ENCODE data around the gene TNPO3. TPM values are rescaled to one million over a fixed set of nuclear protein-coding genes. Genes with fewer than 3 reads are reported as not detected.

Gene TNPO3
- total RNA-seq, 1 experiment from 2014 or later, result 137 TPM

- no peak for DNase-seq (ENCODE audit: low read depth)
Observed at GRCh38 chr7:128939075-128939860, 115.6 kb downstream of the TNPO3 start.

- DNase-seq (ENCODE audit: low read depth), result no peak
Observed at GRCh38 chr7:128938544-128939074, 116.3 kb downstream of the TNPO3 start.

GRCh38 chr7:128937647-128938543, 117.0 kb downstream of the TNPO3 start, which contains the start of gene IRF5:
IRF5 (plus strand) TSS chr7:128937927; CDS start chr7:128942082, 4,155 bp downstream.
- peak; percentile 66 for DNase-seq (ENCODE audit: low read depth)

GRCh38 chr7:128937271-128937646, 117.7 kb downstream of the TNPO3 start:
- no peak for DNase-seq (ENCODE audit: low read depth)

GRCh38 chr7:128936798-128937197, 118.1 kb downstream of the TNPO3 start:
- DNase-seq (ENCODE audit: low read depth), result no peak

GRCh38 chr7:128935342-128935730, 119.6 kb downstream of the TNPO3 start:
- no peak for DNase-seq (ENCODE audit: low read depth)

- DNase-seq (ENCODE audit: low read depth), result no peak
Observed at GRCh38 chr7:128934361-128935341, 120.3 kb downstream of the TNPO3 start.

- DNase-seq (ENCODE audit: low read depth), result peak; percentile 52
Observed at GRCh38 chr7:128933180-128933891, 121.6 kb downstream of the TNPO3 start.

GRCh38 chr7:128932862-128933179, 122.1 kb downstream of the TNPO3 start:
- DNase-seq (ENCODE audit: low read depth), result no peak

- DNase-seq (ENCODE audit: low read depth), result no peak
Observed at GRCh38 chr7:128931965-128932861, 122.7 kb downstream of the TNPO3 start.

- no peak for DNase-seq (ENCODE audit: low read depth)
Observed at GRCh38 chr7:128931190-128931798, 123.6 kb downstream of the TNPO3 start.

- no peak for DNase-seq (ENCODE audit: low read depth)
Observed at GRCh38 chr7:128928882-128929788, 125.8 kb downstream of the TNPO3 start.

- DNase-seq (ENCODE audit: low read depth), result peak; percentile 7
Observed at GRCh38 chr7:128928159-128928813, 126.6 kb downstream of the TNPO3 start.

- DNase-seq (ENCODE audit: low read depth), result no peak
Observed at GRCh38 chr7:128924707-128925588, 130.0 kb downstream of the TNPO3 start.

- peak; percentile 2 for DNase-seq (ENCODE audit: low read depth)
Observed at GRCh38 chr7:128923411-128923800, 131.5 kb downstream of the TNPO3 start.
